NCI-H1048 (cell line): ENCODE measurements around the gene EIF5A2.

ENCODE experiments used
- DNase-seq: peaks from one replicate; lab custom pipeline; 2025; lab: John Stamatoyannopoulos, UW

EIF5A2 gene

GRCh38 chr3:170852324-170852723, 56.1 kb downstream of the EIF5A2 start:
- no peak for DNase-seq

GRCh38 chr3:170848292-170848917, 60.0 kb downstream of the EIF5A2 start:
- no peak for DNase-seq

- DNase-seq = no peak
Measured at GRCh38 chr3:170844377-170844776, 64.1 kb downstream of the EIF5A2 start.

GRCh38 chr3:170840291-170840859, 68.1 kb downstream of the EIF5A2 start:
- DNase-seq = no peak

GRCh38 chr3:170839518-170840100, 68.8 kb downstream of the EIF5A2 start:
- DNase-seq = no peak
